ENCODE results near the gene VIPAS39. TPM values are rescaled to one million over a fixed set of nuclear protein-coding genes. Genes with fewer than 3 reads are reported as not detected.

Gene VIPAS39
- total RNA-seq, 1 experiment from 2014 or later: 18.5 TPM

DNA sequence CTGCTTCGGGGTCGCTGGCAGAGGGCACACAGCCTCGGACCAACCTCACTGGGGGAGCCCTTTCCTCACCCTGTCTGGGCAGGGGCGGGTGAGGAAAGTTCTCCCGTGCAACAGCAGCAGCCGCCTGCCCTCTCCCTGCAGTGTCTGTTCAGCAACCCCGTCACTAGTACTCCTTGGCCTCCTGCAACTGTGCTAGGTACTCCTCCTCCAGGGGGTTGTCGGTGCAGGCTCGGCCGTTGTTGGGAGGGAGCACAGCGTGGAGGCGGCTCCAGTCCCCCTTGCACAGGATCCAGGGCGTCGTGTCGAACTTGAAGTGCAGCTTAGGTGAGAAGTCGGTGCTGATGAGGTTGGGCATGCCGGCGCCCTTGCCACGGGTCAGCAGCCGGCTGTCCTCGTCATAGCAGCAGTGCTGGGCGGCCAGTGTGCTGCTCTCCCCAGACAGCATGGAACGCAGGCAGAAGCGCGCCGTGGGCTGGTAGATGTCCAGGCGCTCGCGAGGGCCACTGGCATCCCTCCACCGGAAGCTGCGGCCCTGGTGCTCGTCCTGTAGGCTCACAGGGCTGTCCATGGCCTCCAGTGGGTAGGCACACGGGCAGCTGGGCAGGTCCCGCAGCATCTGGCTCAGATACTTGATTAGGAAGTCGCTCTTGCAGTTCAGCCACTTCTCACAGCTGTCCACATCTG, 18.2 kb upstream of the VIPAS39 start:
- Histone ChIP-seq H3K9me3 (ENCODE audit: control insufficient read depth, low read depth, low read length) (no peaks in the 10 kb centered on the region), H4K8ac (replicated peaks; ENCODE audit: insufficient read length, low read depth, low read length) (no peak overlapping the region), H3T11ph (ENCODE audit: low read length) (no peak overlapping the region), H3K4me2 (ENCODE audit: insufficient read depth, insufficient read length, low read length) (no peak overlapping the region), H2BK15ac (ENCODE audit: low read depth, low read length) (no peak overlapping the region), H4K20me1 (ENCODE audit: control insufficient read depth, insufficient read depth, insufficient read length) (no peaks in the 10 kb centered on the region), H4K5ac (ENCODE audit: insufficient read length, low read depth, low read length) (no peak overlapping the region), H2BK120ac (ENCODE audit: low read depth, low read length, poor library complexity, severe bottlenecking) (no peak overlapping the region), H3K14ac (ENCODE audit: insufficient read depth, low read length) (peak overlapping the region; percentile 18; the same call in 1 of the 2 replicates), H3K18ac (ENCODE audit: insufficient read length, low read depth, low read length) (no peak overlapping the region), H2AFZ (ENCODE audit: low read length) (no peak overlapping the region), H2BK5ac (ENCODE audit: insufficient read length, low read length) (no peak overlapping the region), H3K9ac (ENCODE audit: extremely low read depth, insufficient read length, low read length) (no peak overlapping the region), H3K56ac (ENCODE audit: insufficient read length, low read depth, low read length) (no peak overlapping the region), H2BK12ac (ENCODE audit: insufficient read length, low read depth, low read length) (no peak overlapping the region), H2AK5ac (ENCODE audit: insufficient read length, low read length) (no peak overlapping the region), H3K27ac (ENCODE audit: insufficient read length, low read depth, low read length) (no peak overlapping the region), H2BK20ac (ENCODE audit: low read depth, low read length, poor library complexity, severe bottlenecking) (no peak overlapping the region), H3K79me2 (ENCODE audit: insufficient read depth, low read length) (no peaks in the 10 kb centered on the region), H3K79me1 (ENCODE audit: insufficient read depth, low read depth, low read length, poor library complexity, severe bottlenecking) (no peaks in the 10 kb centered on the region), H3K4me1 (ENCODE audit: insufficient read depth, low read length) (peaks cover 4% of the 10 kb centered on the region; the same call in 1 of the 2 replicates), H3K23ac (ENCODE audit: insufficient read length, low read depth, low read length) (no peak overlapping the region), H4K91ac (ENCODE audit: insufficient read length, low read depth, low read length) (no peak overlapping the region), H3K23me2 (ENCODE audit: insufficient read length, low read depth, low read length, poor library complexity, severe bottlenecking) (no peaks in the 10 kb centered on the region), H3K27me3 (ENCODE audit: insufficient read depth, low read length) (no peaks in the 10 kb centered on the region), H3K4ac (ENCODE audit: low read depth, low read length) (no peak overlapping the region)
- DNase-seq: peak; percentile 38
- TF ChIP-seq, protein P1, sequence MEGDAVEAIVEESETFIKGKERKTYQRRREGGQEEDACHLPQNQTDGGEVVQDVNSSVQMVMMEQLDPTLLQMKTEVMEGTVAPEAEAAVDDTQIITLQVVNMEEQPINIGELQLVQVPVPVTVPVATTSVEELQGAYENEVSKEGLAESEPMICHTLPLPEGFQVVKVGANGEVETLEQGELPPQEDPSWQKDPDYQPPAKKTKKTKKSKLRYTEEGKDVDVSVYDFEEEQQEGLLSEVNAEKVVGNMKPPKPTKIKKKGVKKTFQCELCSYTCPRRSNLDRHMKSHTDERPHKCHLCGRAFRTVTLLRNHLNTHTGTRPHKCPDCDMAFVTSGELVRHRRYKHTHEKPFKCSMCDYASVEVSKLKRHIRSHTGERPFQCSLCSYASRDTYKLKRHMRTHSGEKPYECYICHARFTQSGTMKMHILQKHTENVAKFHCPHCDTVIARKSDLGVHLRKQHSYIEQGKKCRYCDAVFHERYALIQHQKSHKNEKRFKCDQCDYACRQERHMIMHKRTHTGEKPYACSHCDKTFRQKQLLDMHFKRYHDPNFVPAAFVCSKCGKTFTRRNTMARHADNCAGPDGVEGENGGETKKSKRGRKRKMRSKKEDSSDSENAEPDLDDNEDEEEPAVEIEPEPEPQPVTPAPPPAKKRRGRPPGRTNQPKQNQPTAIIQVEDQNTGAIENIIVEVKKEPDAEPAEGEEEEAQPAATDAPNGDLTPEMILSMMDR (conservative IDR thresholded peaks at IDR 0.05): no peak
- H3K9me3 Mint-ChIP-seq: no peaks in the 10 kb centered on the region
- H3K27me3 Mint-ChIP-seq (ENCODE audit: low read depth): no peaks in the 10 kb centered on the region; the same call in none of the 2 replicates
- H3K4me1 Mint-ChIP-seq: peaks cover 16 to 17% of the 10 kb centered on the region in 2 experiments
- no CpG with 5 or more reads among the region's 35 CpGs for WGBS (ENCODE audit: extremely low coverage, insufficient read length, low lambda C conversion rate)
- H3K4me3 Mint-ChIP-seq: no peak overlapping the region
- peak overlapping the region in 1 of 3 experiments; percentile 36; a peak in 2 of 7 replicates for H3K27ac Mint-ChIP-seq
- H3K36me3 Mint-ChIP-seq (ENCODE audit: insufficient read depth in 1 of 3, low read depth in 3 of 3): no peaks in the 10 kb centered on the region; a peak in 1 of 7 replicates
